Measurements from ENCODE around the gene CACNA2D3.

The CACNA2D3 gene

GRCh38 chr3:54736459-54736858 lies 614.1 kb downstream of the CACNA2D3 start:
- Histone ChIP-seq H3K79me2 (ENCODE audit: control insufficient read depth, insufficient read depth, low read length, unreplicated experiment) (no peaks in the 10 kb centered on the region), H3K36me3 (ENCODE audit: insufficient read depth, low read length) (no peaks in the 10 kb centered on the region), H2AFZ (ENCODE audit: low read length, unreplicated experiment) (no peak overlapping the region), H3K27ac (ENCODE audit: low read depth, low read length) (no peak overlapping the region), H3K27me3 (ENCODE audit: insufficient read depth, low read length) (no peaks in the 10 kb centered on the region), H3K4me1 (ENCODE audit: control insufficient read depth, insufficient read depth, low read length, unreplicated experiment) (no peaks in the 10 kb centered on the region), H3K4me3 (ENCODE audit: low read depth, low read length) (no peak overlapping the region)

GRCh38 chr3:54743755-54744154 lies 621.4 kb downstream of the CACNA2D3 start:
- H3K36me3 ChIP-seq (ENCODE audit: insufficient read depth, low read length) = no peaks in the 10 kb centered on the region
- H3K27me3 ChIP-seq (ENCODE audit: insufficient read depth, low read length) = no peaks in the 10 kb centered on the region
- H3K4me1 ChIP-seq (ENCODE audit: control insufficient read depth, insufficient read depth, low read length, unreplicated experiment) = no peaks in the 10 kb centered on the region
- H3K4me3 ChIP-seq (ENCODE audit: low read depth, low read length) = no peak overlapping the region
- H2AFZ ChIP-seq (ENCODE audit: low read length, unreplicated experiment) = no peak overlapping the region
- H3K27ac ChIP-seq (ENCODE audit: low read depth, low read length) = no peak overlapping the region
- H3K79me2 ChIP-seq (ENCODE audit: control insufficient read depth, insufficient read depth, low read length, unreplicated experiment) = no peaks in the 10 kb centered on the region

- no peaks in the 10 kb centered on the region for H3K36me3 ChIP-seq (ENCODE audit: insufficient read depth, low read length)
- H3K27ac ChIP-seq (ENCODE audit: low read depth, low read length) = no peak overlapping the region
- no peaks in the 10 kb centered on the region for H3K4me1 ChIP-seq (ENCODE audit: control insufficient read depth, insufficient read depth, low read length, unreplicated experiment)
- no peak overlapping the region for H3K4me3 ChIP-seq (ENCODE audit: low read depth, low read length)
- H2AFZ ChIP-seq (ENCODE audit: low read length, unreplicated experiment) = no peak overlapping the region
- no peaks in the 10 kb centered on the region for H3K27me3 ChIP-seq (ENCODE audit: insufficient read depth, low read length)
- H3K79me2 ChIP-seq (ENCODE audit: control insufficient read depth, insufficient read depth, low read length, unreplicated experiment) = no peaks in the 10 kb centered on the region
Measured at GRCh38 chr3:54744291-54744690, 621.9 kb downstream of the CACNA2D3 start.

DNA sequence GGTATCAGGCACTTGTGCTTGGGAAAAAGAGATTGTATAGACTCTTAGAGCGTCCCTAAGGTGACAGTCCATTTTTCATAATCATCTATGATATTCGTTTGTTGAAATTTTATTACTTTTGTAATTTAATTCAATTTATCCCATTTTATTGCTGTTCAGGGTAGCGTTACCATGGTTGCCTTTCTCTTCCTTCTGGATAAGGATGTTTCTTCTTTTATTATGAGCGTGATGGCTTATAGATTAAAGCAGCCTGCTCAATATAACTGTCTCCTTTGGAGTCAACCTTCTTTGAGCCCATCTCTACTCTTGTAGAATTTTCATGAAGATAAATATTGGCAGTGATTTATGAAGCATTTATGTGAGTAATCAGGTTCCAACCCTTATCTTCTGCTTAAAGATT lies 623.5 kb downstream of the CACNA2D3 start:
- H3K4me1 ChIP-seq (ENCODE audit: control insufficient read depth, insufficient read depth, low read length, unreplicated experiment) = no peaks in the 10 kb centered on the region
- H3K4me3 ChIP-seq (ENCODE audit: low read depth, low read length) = no peak overlapping the region
- no peak overlapping the region for H2AFZ ChIP-seq (ENCODE audit: low read length, unreplicated experiment)
- H3K36me3 ChIP-seq (ENCODE audit: insufficient read depth, low read length) = no peaks in the 10 kb centered on the region
- H3K79me2 ChIP-seq (ENCODE audit: control insufficient read depth, insufficient read depth, low read length, unreplicated experiment) = no peaks in the 10 kb centered on the region
- no peaks in the 10 kb centered on the region for H3K27me3 ChIP-seq (ENCODE audit: insufficient read depth, low read length)
- no peak overlapping the region for H3K27ac ChIP-seq (ENCODE audit: low read depth, low read length)

DNA sequence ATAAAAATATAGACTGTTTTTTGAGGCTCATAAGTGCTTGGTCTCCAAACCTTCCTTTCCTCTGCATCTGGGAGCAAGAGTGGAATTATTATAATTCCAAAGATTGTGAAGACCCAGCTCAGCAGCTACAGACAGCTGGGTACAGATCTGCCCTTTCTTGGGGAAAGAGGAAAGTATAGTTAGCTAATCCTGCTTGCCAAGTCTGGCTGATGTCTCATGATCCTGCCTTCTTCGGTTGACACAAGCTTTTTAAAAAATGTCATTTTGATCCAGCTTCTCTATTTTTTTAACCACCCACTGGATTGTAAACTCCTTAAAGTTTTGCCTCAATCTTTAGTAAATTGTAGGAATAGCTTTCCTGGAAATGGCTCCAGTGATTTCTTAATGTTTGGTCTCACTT lies 624.4 kb downstream of the CACNA2D3 start:
- Histone ChIP-seq H3K36me3 (ENCODE audit: insufficient read depth, low read length) (no peaks in the 10 kb centered on the region), H2AFZ (ENCODE audit: low read length, unreplicated experiment) (no peak overlapping the region), H3K79me2 (ENCODE audit: control insufficient read depth, insufficient read depth, low read length, unreplicated experiment) (no peaks in the 10 kb centered on the region), H3K27me3 (ENCODE audit: insufficient read depth, low read length) (no peaks in the 10 kb centered on the region), H3K4me3 (ENCODE audit: low read depth, low read length) (no peak overlapping the region), H3K4me1 (ENCODE audit: control insufficient read depth, insufficient read depth, low read length, unreplicated experiment) (no peaks in the 10 kb centered on the region), H3K27ac (ENCODE audit: low read depth, low read length) (no peak overlapping the region)

DNA sequence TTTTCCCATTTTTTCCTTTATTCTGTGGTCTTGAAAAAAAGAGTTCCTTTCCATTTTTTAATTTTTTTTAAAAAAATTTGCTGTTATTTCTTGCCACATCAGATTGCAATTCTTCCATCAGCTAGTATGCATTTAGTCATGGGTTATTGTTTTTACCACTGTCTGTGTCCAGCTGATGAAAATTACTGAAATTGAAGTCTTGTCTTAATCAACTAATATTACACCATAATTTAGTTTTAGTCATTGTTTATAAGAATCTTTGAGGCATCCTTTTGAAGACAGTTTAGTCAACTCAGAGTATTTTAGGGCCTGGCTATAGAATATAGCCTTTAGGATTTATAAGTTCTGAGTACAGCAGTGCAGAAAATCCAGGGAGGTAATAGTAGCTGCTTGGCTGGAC lies 633.4 kb downstream of the CACNA2D3 start:
- H3K4me3 ChIP-seq (ENCODE audit: low read depth, low read length) = no peak overlapping the region
- H3K79me2 ChIP-seq (ENCODE audit: control insufficient read depth, insufficient read depth, low read length, unreplicated experiment) = no peaks in the 10 kb centered on the region
- no peaks in the 10 kb centered on the region for H3K27me3 ChIP-seq (ENCODE audit: insufficient read depth, low read length)
- no peaks in the 10 kb centered on the region for H3K4me1 ChIP-seq (ENCODE audit: control insufficient read depth, insufficient read depth, low read length, unreplicated experiment)
- no peak overlapping the region for H2AFZ ChIP-seq (ENCODE audit: low read length, unreplicated experiment)
- no peaks in the 10 kb centered on the region for H3K36me3 ChIP-seq (ENCODE audit: insufficient read depth, low read length)
- no peak overlapping the region for H3K27ac ChIP-seq (ENCODE audit: low read depth, low read length)

- no peaks in the 10 kb centered on the region for H3K4me1 ChIP-seq (ENCODE audit: control insufficient read depth, insufficient read depth, low read length, unreplicated experiment)
- H3K79me2 ChIP-seq (ENCODE audit: control insufficient read depth, insufficient read depth, low read length, unreplicated experiment) = no peaks in the 10 kb centered on the region
- H3K27ac ChIP-seq (ENCODE audit: low read depth, low read length) = no peak overlapping the region
- H3K4me3 ChIP-seq (ENCODE audit: low read depth, low read length) = no peak overlapping the region
- H2AFZ ChIP-seq (ENCODE audit: low read length, unreplicated experiment) = no peak overlapping the region
- H3K27me3 ChIP-seq (ENCODE audit: insufficient read depth, low read length) = no peaks in the 10 kb centered on the region
- H3K36me3 ChIP-seq (ENCODE audit: insufficient read depth, low read length) = no peaks in the 10 kb centered on the region
Measured at GRCh38 chr3:54756330-54756731, 634.0 kb downstream of the CACNA2D3 start.

- H3K4me1 ChIP-seq (ENCODE audit: control insufficient read depth, insufficient read depth, low read length, unreplicated experiment) = no peaks in the 10 kb centered on the region
- H2AFZ ChIP-seq (ENCODE audit: low read length, unreplicated experiment) = no peak overlapping the region
- no peak overlapping the region for H3K27ac ChIP-seq (ENCODE audit: low read depth, low read length)
- no peak overlapping the region for H3K4me3 ChIP-seq (ENCODE audit: low read depth, low read length)
- no peaks in the 10 kb centered on the region for H3K79me2 ChIP-seq (ENCODE audit: control insufficient read depth, insufficient read depth, low read length, unreplicated experiment)
- no peaks in the 10 kb centered on the region for H3K36me3 ChIP-seq (ENCODE audit: insufficient read depth, low read length)
- no peaks in the 10 kb centered on the region for H3K27me3 ChIP-seq (ENCODE audit: insufficient read depth, low read length)
Measured at GRCh38 chr3:54758461-54758860, 636.1 kb downstream of the CACNA2D3 start.

GRCh38 chr3:54759166-54759565 lies 636.8 kb downstream of the CACNA2D3 start:
- no peaks in the 10 kb centered on the region for H3K27me3 ChIP-seq (ENCODE audit: insufficient read depth, low read length)
- H2AFZ ChIP-seq (ENCODE audit: low read length, unreplicated experiment) = no peak overlapping the region

GRCh38 chr3:54760201-54760600 lies 637.8 kb downstream of the CACNA2D3 start:
- H3K27ac ChIP-seq (ENCODE audit: low read depth, low read length) = no peak overlapping the region
- H3K79me2 ChIP-seq (ENCODE audit: control insufficient read depth, insufficient read depth, low read length, unreplicated experiment) = no peaks in the 10 kb centered on the region
- H2AFZ ChIP-seq (ENCODE audit: low read length, unreplicated experiment) = no peak overlapping the region
- H3K4me1 ChIP-seq (ENCODE audit: control insufficient read depth, insufficient read depth, low read length, unreplicated experiment) = no peaks in the 10 kb centered on the region
- H3K4me3 ChIP-seq (ENCODE audit: low read depth, low read length) = no peak overlapping the region
- no peaks in the 10 kb centered on the region for H3K36me3 ChIP-seq (ENCODE audit: insufficient read depth, low read length)
- no peaks in the 10 kb centered on the region for H3K27me3 ChIP-seq (ENCODE audit: insufficient read depth, low read length)

More at GRCh38 chr3:54759166-54759565, 636.8 kb downstream of the CACNA2D3 start:
- Histone ChIP-seq H3K36me3 (ENCODE audit: insufficient read depth, low read length) (no peaks in the 10 kb centered on the region), H3K4me3 (ENCODE audit: low read depth, low read length) (no peak overlapping the region), H3K79me2 (ENCODE audit: control insufficient read depth, insufficient read depth, low read length, unreplicated experiment) (no peaks in the 10 kb centered on the region), H3K27ac (ENCODE audit: low read depth, low read length) (no peak overlapping the region), H3K4me1 (ENCODE audit: control insufficient read depth, insufficient read depth, low read length, unreplicated experiment) (no peaks in the 10 kb centered on the region)

- Histone ChIP-seq H3K27me3 (ENCODE audit: insufficient read depth, low read length) (no peaks in the 10 kb centered on the region), H3K79me2 (ENCODE audit: control insufficient read depth, insufficient read depth, low read length, unreplicated experiment) (no peaks in the 10 kb centered on the region), H3K27ac (ENCODE audit: low read depth, low read length) (no peak overlapping the region), H3K4me3 (ENCODE audit: low read depth, low read length) (no peak overlapping the region), H3K36me3 (ENCODE audit: insufficient read depth, low read length) (no peaks in the 10 kb centered on the region), H3K4me1 (ENCODE audit: control insufficient read depth, insufficient read depth, low read length, unreplicated experiment) (no peaks in the 10 kb centered on the region), H2AFZ (ENCODE audit: low read length, unreplicated experiment) (no peak overlapping the region)
Measured at GRCh38 chr3:54761637-54762036, 639.3 kb downstream of the CACNA2D3 start.

Data from ACC112 (cell line).